Lung (tissue), 12 donors: ENCODE results near the gene CHIA. TPM values are rescaled to one million over a fixed set of nuclear protein-coding genes. Genes with fewer than 3 reads are reported as not detected.

Source experiments
- ATAC-seq: fragments of 200-7000 bp; cut with Tn5 transposase; one replicate; pipeline ENCODE4 v1.9.1; 2020; ENCODE audit warnings: moderate number of reproducible peaks; ENCODE audit not compliant: insufficient read depth, low FRiP score
- DNase-seq, 3 donors: peaks; one replicate each; pipeline ENCODE4 v3.0.0-alpha.2; 2013 to 2017
- H3K27ac ChIP-seq, 2 donors: one replicate each; pipeline ENCODE4 v1.5.1; 2013; ENCODE audit warnings: mild to moderate bottlenecking in 2 of 2, moderate library complexity in 2 of 2, control low read depth in 1 of 2, inconsistent platforms in 1 of 2, low read depth in 1 of 2, low read length in 1 of 2
- H3K27me3 ChIP-seq, 3 donors: one replicate each; pipeline ENCODE4 v1.5.1; 2013; ENCODE audit warnings: low read length in 2 of 3; ENCODE audit not compliant: control insufficient read depth in 3 of 3, insufficient read depth in 3 of 3
- H3K36me3 ChIP-seq, 4 donors: one replicate each; pipeline ENCODE4 v1.5.1; 2013; ENCODE audit warnings: low read length in 4 of 4, mild to moderate bottlenecking in 1 of 4, moderate library complexity in 1 of 4; ENCODE audit not compliant: control insufficient read depth in 4 of 4, insufficient read depth in 4 of 4
- H3K4me1 ChIP-seq, 5 donors: one replicate each; pipeline ENCODE4 v1.5.1; 2013; ENCODE audit warnings: low read length in 5 of 5, mild to moderate bottlenecking in 2 of 5, moderate library complexity in 1 of 5; ENCODE audit not compliant: control insufficient read depth in 5 of 5, insufficient read depth in 5 of 5
- H3K4me3 ChIP-seq: one replicate; pipeline ENCODE4 v1.5.1; 2013; ENCODE audit warnings: mild to moderate bottlenecking, control low read depth, moderate library complexity
- H3K9ac ChIP-seq, 2 donors: one replicate each; pipeline ENCODE4 v1.5.1; 2013; ENCODE audit warnings: low read length in 2 of 2, control low read depth in 1 of 2; ENCODE audit not compliant: insufficient read depth in 1 of 2
- H3K9me3 ChIP-seq, 4 donors: one replicate each; pipeline ENCODE4 v1.5.1; 2013; ENCODE audit warnings: low read length in 3 of 4, mild to moderate bottlenecking in 1 of 4, moderate library complexity in 1 of 4; ENCODE audit not compliant: control insufficient read depth in 4 of 4, insufficient read depth in 3 of 4
- WGBS, 2 donors: extraction: QIAGEN DNeasy Blood & Tissue Kit; methylation state at CpG; one replicate each; pipeline ENCODE4 v1.1.7; 2013; 5-methylcytosine and 5-hydroxymethylcytosine counted together
- polyA plus RNA-seq, 2 donors: library from polyadenylated mRNA; stranded (reverse); fragments of 200-250 nt; gene quantifications; one replicate each; pipeline ENCODE4 v1.2.1, GENCODE V29; 2013
- total RNA-seq, 2 donors: library from RNA; depleted of rRNA in 1 of 2; stranded (reverse); fragments of >200 nt in 1 of 2; gene quantifications; one replicate each; pipeline ENCODE4 v1.2.1, GENCODE V29; 2014 to 2021
- TF ChIP-seq, protein P1 (sequence below): IDR thresholded peaks from 2 replicates; pipeline ENCODE4 v1.5.1; 2012; ENCODE audit warnings: mild to moderate bottlenecking; ENCODE audit errors: control extremely low read depth, extremely low read depth
- donor health status: control.
- donor health status: control.
- donor health status: Bipolar disorder and iron deficiency.
- donor health status: healthy.
- donor health status: DM: yes; HTN: yes; CAD: no.

The CHIA gene
- total and polyA plus RNA-seq, 4 donors: 0.47 to 11.4 (median 2.4) TPM

- Histone ChIP-seq H3K4me3 (no peak overlapping the region), H3K4me1 (peaks cover 0 to 3% (median 0%) of the 10 kb centered on the region in 5 donors), H3K36me3 (no peaks in the 10 kb centered on the region), H3K27me3 (peaks cover 0 to 18% (median 14%) of the 10 kb centered on the region in 3 donors), H3K9me3 (peaks cover 0 to 2% (median 0%) of the 10 kb centered on the region in 4 donors), H3K27ac (no peak overlapping the region), H3K9ac (no peak overlapping the region)
- DNase-seq: no peak
- ATAC-seq: no peak
- TF ChIP-seq, protein P1, sequence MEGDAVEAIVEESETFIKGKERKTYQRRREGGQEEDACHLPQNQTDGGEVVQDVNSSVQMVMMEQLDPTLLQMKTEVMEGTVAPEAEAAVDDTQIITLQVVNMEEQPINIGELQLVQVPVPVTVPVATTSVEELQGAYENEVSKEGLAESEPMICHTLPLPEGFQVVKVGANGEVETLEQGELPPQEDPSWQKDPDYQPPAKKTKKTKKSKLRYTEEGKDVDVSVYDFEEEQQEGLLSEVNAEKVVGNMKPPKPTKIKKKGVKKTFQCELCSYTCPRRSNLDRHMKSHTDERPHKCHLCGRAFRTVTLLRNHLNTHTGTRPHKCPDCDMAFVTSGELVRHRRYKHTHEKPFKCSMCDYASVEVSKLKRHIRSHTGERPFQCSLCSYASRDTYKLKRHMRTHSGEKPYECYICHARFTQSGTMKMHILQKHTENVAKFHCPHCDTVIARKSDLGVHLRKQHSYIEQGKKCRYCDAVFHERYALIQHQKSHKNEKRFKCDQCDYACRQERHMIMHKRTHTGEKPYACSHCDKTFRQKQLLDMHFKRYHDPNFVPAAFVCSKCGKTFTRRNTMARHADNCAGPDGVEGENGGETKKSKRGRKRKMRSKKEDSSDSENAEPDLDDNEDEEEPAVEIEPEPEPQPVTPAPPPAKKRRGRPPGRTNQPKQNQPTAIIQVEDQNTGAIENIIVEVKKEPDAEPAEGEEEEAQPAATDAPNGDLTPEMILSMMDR: no peak
Observed at GRCh38 chr1:111275780-111276433, 14.7 kb upstream of the CHIA start.

GRCh38 chr1:111279144-111279543, 11.5 kb upstream of the CHIA start:
- TF ChIP-seq, protein P1: no peak
- Histone ChIP-seq H3K36me3 (no peaks in the 10 kb centered on the region), H3K4me3 (no peak overlapping the region), H3K9ac (no peak overlapping the region), H3K4me1 (peaks cover 0 to 1% (median 0%) of the 10 kb centered on the region in 5 donors), H3K9me3 (peaks cover 0 to 2% (median 0%) of the 10 kb centered on the region in 4 donors), H3K27me3 (no peaks in the 10 kb centered on the region), H3K27ac (no peak overlapping the region)
- ATAC-seq: no peak
- no peak for DNase-seq
- WGBS, 2 donors: 81 to 82% methylated on average over 4 of the region's 4 CpGs

DNA sequence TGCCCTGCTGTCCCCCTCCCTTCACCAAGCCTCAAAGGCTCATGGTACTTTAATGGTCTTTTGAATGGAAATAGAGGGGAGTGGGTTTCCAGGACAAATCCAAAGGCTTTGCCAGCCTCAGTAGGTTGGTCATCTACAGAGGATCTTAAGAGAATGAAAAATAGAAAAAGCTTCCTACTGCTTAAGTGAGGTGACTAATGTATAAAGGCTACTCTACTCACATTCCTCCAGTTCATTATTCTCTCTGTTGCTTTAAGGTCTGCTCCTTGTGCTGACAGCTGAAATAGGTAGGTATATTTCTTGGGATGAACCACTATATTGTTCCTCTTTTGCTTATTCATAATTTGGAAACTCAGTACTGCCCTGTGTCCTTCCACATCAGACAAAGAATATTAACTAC, 10.4 kb upstream of the CHIA start:
- H3K4me3 ChIP-seq: no peak overlapping the region
- no peaks in the 10 kb centered on the region for H3K27me3 ChIP-seq
- H3K9me3 ChIP-seq: peaks cover 0 to 2% (median 0%) of the 10 kb centered on the region in 4 donors
- H3K9ac ChIP-seq: no peak overlapping the region
- DNase-seq (no peak), ATAC-seq (no peak)
- no peaks in the 10 kb centered on the region for H3K36me3 ChIP-seq
- H3K4me1 ChIP-seq: peaks cover 0 to 1% (median 0%) of the 10 kb centered on the region in 5 donors
- H3K27ac ChIP-seq: no peak overlapping the region
- TF ChIP-seq, protein P1: no peak

- Histone ChIP-seq H3K36me3 (no peaks in the 10 kb centered on the region), H3K9me3 (peaks cover 0 to 2% (median 0%) of the 10 kb centered on the region in 4 donors), H3K27me3 (no peaks in the 10 kb centered on the region), H3K27ac (no peak overlapping the region), H3K4me1 (peaks cover 0 to 4% (median 0%) of the 10 kb centered on the region in 5 donors), H3K4me3 (no peak overlapping the region), H3K9ac (no peak overlapping the region)
- DNase-seq (peak in 1 of 3 donors; percentile 12), ATAC-seq (no peak)
- TF ChIP-seq, protein P1: no peak
- 66 to 85% methylated on average over 5 of the region's 5 CpGs for WGBS, 2 donors
Observed at GRCh38 chr1:111281411-111281810, 9.2 kb upstream of the CHIA start.
